Measurements from ENCODE around the gene NPPC.
"Not testable (repeated sequence)": the region's sequence is repeated elsewhere in the genome, so short reads cannot be mapped to it uniquely, and the experiment has no call there.

Gene NPPC

GRCh38 chr2:231926180-231926741, at the start of gene NPPC:
NPPC (minus strand) TSS chr2:231926396; CDS start chr2:231926249, 147 bp downstream.
- DNase-seq (ENCODE audit: low read depth, low spot score), result no peak

- no peak for DNase-seq (ENCODE audit: low read depth, low spot score)
Observed at GRCh38 chr2:231975001-231975400, 48.8 kb upstream of the NPPC start.

GRCh38 chr2:231970461-231970860, 44.3 kb upstream of the NPPC start:
- DNase-seq (ENCODE audit: low read depth, low spot score), result no peak

GRCh38 chr2:231968820-231969219, 42.6 kb upstream of the NPPC start:
- no peak for DNase-seq (ENCODE audit: low read depth, low spot score)

- no peak for DNase-seq (ENCODE audit: low read depth, low spot score)
Observed at GRCh38 chr2:231966886-231967285, 40.7 kb upstream of the NPPC start.

GRCh38 chr2:231965102-231965501, 38.9 kb upstream of the NPPC start:
- no peak for DNase-seq (ENCODE audit: low read depth, low spot score)

- peak; percentile 21 for DNase-seq (ENCODE audit: low read depth, low spot score)
Observed at GRCh38 chr2:231961349-231962166, 35.4 kb upstream of the NPPC start, which contains the start of gene DIS3L2. DIS3L2 (plus strand) TSS chr2:231961713; CDS start chr2:232014928, 53,215 bp downstream.

- no peak for DNase-seq (ENCODE audit: low read depth, low spot score)
Observed at GRCh38 chr2:231960810-231961348, 34.7 kb upstream of the NPPC start.

GRCh38 chr2:231957913-231958763, 31.9 kb upstream of the NPPC start:
- no peak for DNase-seq (ENCODE audit: low read depth, low spot score)

- DNase-seq (ENCODE audit: low read depth, low spot score), result no peak
Observed at GRCh38 chr2:231955758-231956472, 29.7 kb upstream of the NPPC start.

GRCh38 chr2:231951452-231952035, 25.3 kb upstream of the NPPC start:
- no peak for DNase-seq (ENCODE audit: low read depth, low spot score)

GRCh38 chr2:231947694-231948093, 21.5 kb upstream of the NPPC start:
- no peak for DNase-seq (ENCODE audit: low read depth, low spot score)

- DNase-seq (ENCODE audit: low read depth, low spot score), result not testable (repeated sequence)
Observed at GRCh38 chr2:231947112-231947511, 20.9 kb upstream of the NPPC start.

GRCh38 chr2:231946241-231946814, 20.1 kb upstream of the NPPC start:
- no peak for DNase-seq (ENCODE audit: low read depth, low spot score)

- DNase-seq (ENCODE audit: low read depth, low spot score), result no peak
Observed at GRCh38 chr2:231942180-231942579, 16.0 kb upstream of the NPPC start.

GRCh38 chr2:231941673-231942072, 15.5 kb upstream of the NPPC start:
- no peak for DNase-seq (ENCODE audit: low read depth, low spot score)

GRCh38 chr2:231940795-231941194, 14.6 kb upstream of the NPPC start:
- no peak for DNase-seq (ENCODE audit: low read depth, low spot score)

- DNase-seq (ENCODE audit: low read depth, low spot score), result no peak
Observed at GRCh38 chr2:231939022-231939421, 12.8 kb upstream of the NPPC start.

- DNase-seq (ENCODE audit: low read depth, low spot score), result no peak
Observed at GRCh38 chr2:231937057-231937456, 10.9 kb upstream of the NPPC start.

- no peak for DNase-seq (ENCODE audit: low read depth, low spot score)
Observed at GRCh38 chr2:231936491-231936890, 10.3 kb upstream of the NPPC start.

GRCh38 chr2:231935815-231936214, 9.6 kb upstream of the NPPC start:
- no peak for DNase-seq (ENCODE audit: low read depth, low spot score)
